Kidney (tissue), 14 donors: Measurements from ENCODE around the gene RCL1. TPM values are rescaled to one million over a fixed set of nuclear protein-coding genes. Genes with fewer than 3 reads are reported as not detected.

Experiments used
- DNase-seq, 5 donors: peaks; one replicate each; pipeline ENCODE4 v3.0.0-alpha.2; 2013 to 2020
- FAIRE-seq: peaks from 2 replicates; lab custom pipeline; 2012; peaks lifted over from hg19 to GRCh38; lab: Jason Lieb, UNC
- H3K27ac ChIP-seq, 2 donors: one replicate each; pipeline ENCODE4 v1.7.0; 2013; ENCODE audit warnings: low read depth in 2 of 2, low read length in 2 of 2, inconsistent platforms in 1 of 2
- H3K27me3 ChIP-seq: one replicate; pipeline ENCODE4 v1.7.1; 2013; ENCODE audit warnings: low read length, inconsistent platforms; ENCODE audit not compliant: control insufficient read depth, insufficient read depth
- H3K36me3 ChIP-seq, 3 donors: one replicate each; pipeline versions ENCODE4 v1.7.0 to v1.7.1; 2013; ENCODE audit warnings: low read length in 3 of 3, control low read depth in 1 of 3, inconsistent platforms in 1 of 3; ENCODE audit not compliant: insufficient read depth in 3 of 3, control insufficient read depth in 2 of 3
- H3K4me1 ChIP-seq, 3 donors: one replicate each; pipeline versions ENCODE4 v1.7.0 to v1.7.1; 2013; ENCODE audit warnings: low read length in 3 of 3, inconsistent platforms in 1 of 3, low read depth in 1 of 3; ENCODE audit not compliant: control insufficient read depth in 2 of 3, insufficient read depth in 2 of 3
- H3K4me3 ChIP-seq, 3 donors: one replicate each; pipeline versions ENCODE4 v1.7.0 to v1.8.1; 2013; ENCODE audit warnings: low read length in 3 of 3, control low read depth in 1 of 3, inconsistent platforms in 1 of 3
- H3K9ac ChIP-seq, 3 donors: one replicate each; pipeline versions ENCODE4 v1.7.0 to v1.7.1; 2013; ENCODE audit warnings: low read length in 3 of 3, control low read depth in 1 of 3, inconsistent platforms in 1 of 3
- H3K9me3 ChIP-seq, 3 donors: one replicate each; pipeline versions ENCODE4 v1.7.0 to v1.7.1; 2013; ENCODE audit warnings: low read length in 3 of 3, control low read depth in 1 of 3, inconsistent platforms in 1 of 3; ENCODE audit not compliant: control insufficient read depth in 2 of 3, insufficient read depth in 1 of 3
- CTCF ChIP-seq: IDR thresholded peaks from 3 replicates; pipeline ENCODE4 v1.5.1; 2012; ENCODE audit warnings: mild to moderate bottlenecking, moderate library complexity, borderline replicate concordance; ENCODE audit not compliant: insufficient read depth; ENCODE audit errors: extremely low read depth
- intact Hi-C: fragments of 100-400 bp; cut with DNase I; formaldehyde crosslinking; loops from one replicate; pipeline ENCODE4 v1.11.1; 2022
- polyA plus RNA-seq: library from polyadenylated mRNA; stranded (reverse); fragments of 350-450 nt; fragmentation: Illumina TruSeq; extraction: RNeasy Lipid Tissue Mini Kit (QIAGEN cat#74804); gene quantifications from one replicate; pipeline ENCODE4 v1.2.3, GENCODE V29; 2014; ENCODE audit warnings: low read depth, low replicate concordance; ENCODE audit not compliant: insufficient read depth
- total RNA-seq: library from RNA; stranded (reverse); fragmentation: NEBNext Ultra II Directional; extraction: Animal tissue kit (Norgen Biotek cat#: 25700); gene quantifications from one replicate; pipeline ENCODE4 v1.2.1, GENCODE V29; 2021
- donor health status: control.
- donor health status: control.
- donor health status: control.
- donor health status: control.
- donor health status: control.
- donor health status: DM: yes; HTN: yes; CAD: no.
- donor health status: Normal renal cell carcinoma (clear cell type).

Gene RCL1
- total and polyA plus RNA-seq, 2 donors from 2014 or later: 15.7 to 22.8 TPM

- Histone ChIP-seq H3K4me1 (no peaks in the 10 kb centered on the region), H3K36me3 (no peaks in the 10 kb centered on the region), H3K27ac (no peak overlapping the region), H3K27me3 (no peaks in the 10 kb centered on the region), H3K4me3 (no peak overlapping the region), H3K9me3 (no peaks in the 10 kb centered on the region), H3K9ac (no peak overlapping the region)
- FAIRE-seq (no peak), DNase-seq (no peak)
- TF ChIP-seq CTCF: no peak
- intact Hi-C loops: no loop called here
Observed at GRCh38 chr9:4768681-4769080, 24.1 kb upstream of the RCL1 start.

GRCh38 chr9:4769321-4770080 lies 23.2 kb upstream of the RCL1 start:
- no peaks in the 10 kb centered on the region for H3K9me3 ChIP-seq
- no peaks in the 10 kb centered on the region for H3K27me3 ChIP-seq
- no peaks in the 10 kb centered on the region for H3K36me3 ChIP-seq
- no peaks in the 10 kb centered on the region for H3K4me1 ChIP-seq
- no peak overlapping the region for H3K9ac ChIP-seq
- H3K27ac ChIP-seq: no peak overlapping the region
- TF ChIP-seq CTCF: no peak
- FAIRE-seq (no peak), DNase-seq (no peak)
- H3K4me3 ChIP-seq: no peak overlapping the region
- intact Hi-C loops: no loop called here

GRCh38 chr9:4771788-4772187 lies 21.0 kb upstream of the RCL1 start:
- H3K36me3 ChIP-seq: no peaks in the 10 kb centered on the region
- DNase-seq (no peak), FAIRE-seq (no peak)
- H3K9ac ChIP-seq: no peak overlapping the region
- no peak overlapping the region for H3K27ac ChIP-seq
- intact Hi-C loops: no loop called here
- TF ChIP-seq CTCF: no peak
- H3K27me3 ChIP-seq: no peaks in the 10 kb centered on the region
- H3K9me3 ChIP-seq: no peaks in the 10 kb centered on the region
- H3K4me1 ChIP-seq: no peaks in the 10 kb centered on the region
- H3K4me3 ChIP-seq: no peak overlapping the region
